NB4 (cell line): ENCODE measurements around the gene KIF22.

Source experiments
- MYC ChIP-seq: IDR thresholded peaks from 2 replicates; pipeline ENCODE4 v1.6.1; 2011; ENCODE audit warnings: low read depth, low read length
- POLR2A ChIP-seq: IDR thresholded peaks from 2 replicates; pipeline ENCODE4 v1.6.1; 2011; ENCODE audit warnings: mild to moderate bottlenecking; ENCODE audit not compliant: insufficient read length; ENCODE audit errors: extremely low read depth
- TF ChIP-seq, protein P1 (sequence below): IDR thresholded peaks from one replicate; pipeline ENCODE4 v1.5.1; 2012; ENCODE audit warnings: low read depth, low read length
- TF ChIP-seq, protein P2 (sequence below): IDR thresholded peaks from 2 replicates; pipeline ENCODE4 v1.6.1; 2011; ENCODE audit warnings: low read depth, low read length

DNA sequence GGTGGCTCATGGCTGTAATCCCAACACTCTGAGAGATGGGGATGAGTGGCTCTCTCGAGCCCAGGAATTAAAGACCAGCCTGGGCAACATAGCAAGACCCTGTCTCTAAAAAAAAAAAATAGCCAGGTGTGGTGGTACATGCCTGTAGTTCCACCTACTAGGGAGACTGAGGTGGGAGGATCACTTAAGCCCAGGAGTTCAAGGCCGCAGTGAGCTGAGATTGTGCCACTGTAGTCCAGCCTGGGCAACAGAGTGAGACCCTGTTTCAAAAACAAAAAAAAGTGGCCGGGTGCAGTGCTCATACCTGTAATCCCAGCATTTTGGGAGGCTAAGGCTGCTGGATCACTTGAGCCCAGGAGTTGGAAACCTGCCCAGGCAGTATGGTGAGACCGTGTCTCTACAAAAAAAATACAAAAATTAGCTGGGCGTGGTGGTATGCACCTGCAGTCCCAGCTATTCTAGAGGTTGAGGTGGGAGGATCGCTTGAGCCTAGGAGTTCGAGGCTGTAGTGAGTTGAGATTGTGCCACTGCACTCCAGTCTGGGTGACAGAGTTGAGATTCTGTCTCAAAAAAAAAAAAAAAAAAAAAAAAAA is 47.8 kb upstream of the KIF22 start:
- TF ChIP-seq, protein P1, sequence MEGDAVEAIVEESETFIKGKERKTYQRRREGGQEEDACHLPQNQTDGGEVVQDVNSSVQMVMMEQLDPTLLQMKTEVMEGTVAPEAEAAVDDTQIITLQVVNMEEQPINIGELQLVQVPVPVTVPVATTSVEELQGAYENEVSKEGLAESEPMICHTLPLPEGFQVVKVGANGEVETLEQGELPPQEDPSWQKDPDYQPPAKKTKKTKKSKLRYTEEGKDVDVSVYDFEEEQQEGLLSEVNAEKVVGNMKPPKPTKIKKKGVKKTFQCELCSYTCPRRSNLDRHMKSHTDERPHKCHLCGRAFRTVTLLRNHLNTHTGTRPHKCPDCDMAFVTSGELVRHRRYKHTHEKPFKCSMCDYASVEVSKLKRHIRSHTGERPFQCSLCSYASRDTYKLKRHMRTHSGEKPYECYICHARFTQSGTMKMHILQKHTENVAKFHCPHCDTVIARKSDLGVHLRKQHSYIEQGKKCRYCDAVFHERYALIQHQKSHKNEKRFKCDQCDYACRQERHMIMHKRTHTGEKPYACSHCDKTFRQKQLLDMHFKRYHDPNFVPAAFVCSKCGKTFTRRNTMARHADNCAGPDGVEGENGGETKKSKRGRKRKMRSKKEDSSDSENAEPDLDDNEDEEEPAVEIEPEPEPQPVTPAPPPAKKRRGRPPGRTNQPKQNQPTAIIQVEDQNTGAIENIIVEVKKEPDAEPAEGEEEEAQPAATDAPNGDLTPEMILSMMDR, result no peak
- TF ChIP-seq POLR2A (no peak), MYC (no peak)
- TF ChIP-seq, protein P2, sequence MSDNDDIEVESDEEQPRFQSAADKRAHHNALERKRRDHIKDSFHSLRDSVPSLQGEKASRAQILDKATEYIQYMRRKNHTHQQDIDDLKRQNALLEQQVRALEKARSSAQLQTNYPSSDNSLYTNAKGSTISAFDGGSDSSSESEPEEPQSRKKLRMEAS, result no peak
